ENCODE results near the gene ADAMTSL4. TPM values are rescaled to one million over a fixed set of nuclear protein-coding genes. Genes with fewer than 3 reads are reported as not detected.
A peak's percentile ranks its signal among the peaks of the same experiment; 100 is the strongest.

Gene ADAMTSL4
- total RNA-seq, 3 donors from 2014 or later (not counting 1 experiment from before 2014, with no cell fraction given) = 1.7 to 2.9 (median 2.9) TPM

DNA sequence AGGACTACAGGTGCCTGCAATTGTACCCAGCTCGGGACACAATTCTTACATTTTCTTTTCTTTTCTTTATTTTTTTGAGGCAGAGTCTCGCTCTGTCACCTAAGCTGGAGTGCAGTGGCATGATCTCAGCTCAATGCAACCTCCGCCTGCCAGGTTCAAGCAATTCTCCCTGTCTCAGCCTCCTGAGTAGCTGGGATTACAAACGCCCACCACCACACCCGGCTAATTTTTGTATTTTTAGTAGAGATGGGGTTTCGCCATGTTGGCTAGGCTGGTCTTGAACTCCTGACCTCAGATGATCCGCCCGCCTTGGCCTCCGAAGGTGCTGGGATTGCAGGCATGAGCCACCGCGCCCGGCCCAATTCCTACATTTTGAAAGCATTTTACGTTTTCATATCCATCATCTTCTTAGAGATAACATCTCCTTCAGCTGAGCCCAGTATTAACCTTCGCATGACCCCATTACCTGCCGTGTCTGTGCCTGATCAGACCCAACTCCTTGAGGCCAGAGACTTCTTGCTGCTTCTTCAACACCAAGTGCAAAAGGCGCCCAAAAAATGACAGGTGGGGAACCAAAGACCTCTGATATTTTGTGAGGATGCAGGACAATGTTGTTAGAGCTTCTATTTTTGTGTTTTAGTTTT lies 2.8 kb upstream of the ADAMTSL4 start:
- Mint-ChIP-seq H3K9me3 (no peaks in the 10 kb centered on the region), H3K27ac (no peak overlapping the region), H3K4me3 (peak overlapping the region; percentile 9), H3K36me3 (no peaks in the 10 kb centered on the region), H3K4me1 (peaks cover 4 to 14% of the 10 kb centered on the region in 2 donors), H3K27me3 (ENCODE audit: low read depth in 2 of 2) (peaks cover 0 to 15% of the 10 kb centered on the region in 2 donors)
- WGBS (ENCODE audit: insufficient coverage) = 91% methylated on average over 14 of the region's 16 CpGs
- TF ChIP-seq, protein P1, sequence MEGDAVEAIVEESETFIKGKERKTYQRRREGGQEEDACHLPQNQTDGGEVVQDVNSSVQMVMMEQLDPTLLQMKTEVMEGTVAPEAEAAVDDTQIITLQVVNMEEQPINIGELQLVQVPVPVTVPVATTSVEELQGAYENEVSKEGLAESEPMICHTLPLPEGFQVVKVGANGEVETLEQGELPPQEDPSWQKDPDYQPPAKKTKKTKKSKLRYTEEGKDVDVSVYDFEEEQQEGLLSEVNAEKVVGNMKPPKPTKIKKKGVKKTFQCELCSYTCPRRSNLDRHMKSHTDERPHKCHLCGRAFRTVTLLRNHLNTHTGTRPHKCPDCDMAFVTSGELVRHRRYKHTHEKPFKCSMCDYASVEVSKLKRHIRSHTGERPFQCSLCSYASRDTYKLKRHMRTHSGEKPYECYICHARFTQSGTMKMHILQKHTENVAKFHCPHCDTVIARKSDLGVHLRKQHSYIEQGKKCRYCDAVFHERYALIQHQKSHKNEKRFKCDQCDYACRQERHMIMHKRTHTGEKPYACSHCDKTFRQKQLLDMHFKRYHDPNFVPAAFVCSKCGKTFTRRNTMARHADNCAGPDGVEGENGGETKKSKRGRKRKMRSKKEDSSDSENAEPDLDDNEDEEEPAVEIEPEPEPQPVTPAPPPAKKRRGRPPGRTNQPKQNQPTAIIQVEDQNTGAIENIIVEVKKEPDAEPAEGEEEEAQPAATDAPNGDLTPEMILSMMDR (IDR thresholded peaks at IDR 0.05) = no peak
- ATAC-seq = no peak
- DNase-seq = no peak
- H3K4me1 ChIP-seq (ENCODE audit: control insufficient read depth, insufficient read depth, low read length) = peaks cover 24% of the 10 kb centered on the region
- no peak overlapping the region for H3K4me3 ChIP-seq (ENCODE audit: low read length)
- no peaks in the 10 kb centered on the region for H3K36me3 ChIP-seq (ENCODE audit: control insufficient read depth, insufficient read depth, low read length)
- intact Hi-C loops (cut with micrococcal nuclease) = no loop called here
- H3K27ac ChIP-seq (ENCODE audit: low read length) = no peak overlapping the region
- H3K27me3 ChIP-seq (ENCODE audit: control insufficient read depth, insufficient read depth, low read length) = peaks cover 4% of the 10 kb centered on the region
- H3K9me3 ChIP-seq (ENCODE audit: control insufficient read depth, insufficient read depth, low read length) = no peaks in the 10 kb centered on the region

DNA sequence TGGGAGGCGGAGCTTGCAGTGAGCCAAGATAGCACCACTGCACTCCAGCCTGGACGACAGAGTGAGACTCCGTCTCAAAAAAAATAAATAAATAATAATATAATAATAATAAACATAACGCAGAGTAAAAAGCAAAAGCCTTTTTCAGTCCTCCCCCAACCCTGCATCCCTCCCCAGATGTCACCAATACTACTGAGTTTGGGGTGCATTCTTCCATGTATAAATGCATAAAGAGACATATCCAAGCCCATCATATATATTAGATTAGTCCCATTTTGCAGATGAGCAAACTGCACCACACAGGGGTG lies 930 bp upstream of the ADAMTSL4 start:
- H3K27ac Mint-ChIP-seq = no peak overlapping the region
- no peaks in the 10 kb centered on the region for H3K36me3 Mint-ChIP-seq
- H3K9me3 ChIP-seq (ENCODE audit: control insufficient read depth, insufficient read depth, low read length) = no peaks in the 10 kb centered on the region
- H3K36me3 ChIP-seq (ENCODE audit: control insufficient read depth, insufficient read depth, low read length) = no peaks in the 10 kb centered on the region
- H3K27ac ChIP-seq (ENCODE audit: low read length) = no peak overlapping the region
- peak overlapping the region; percentile 80 for H3K4me3 Mint-ChIP-seq
- no peaks in the 10 kb centered on the region for H3K9me3 Mint-ChIP-seq
- 100% methylated on average over 1 of the region's 4 CpGs for WGBS (ENCODE audit: insufficient coverage)
- H3K27me3 ChIP-seq (ENCODE audit: control insufficient read depth, insufficient read depth, low read length) = peaks cover 4% of the 10 kb centered on the region
- DNase-seq = no peak
- peaks cover 0 to 15% of the 10 kb centered on the region in 2 donors for H3K27me3 Mint-ChIP-seq (ENCODE audit: low read depth in 2 of 2)
- peaks cover 43% of the 10 kb centered on the region for H3K4me1 ChIP-seq (ENCODE audit: control insufficient read depth, insufficient read depth, low read length)
- intact Hi-C loops (cut with micrococcal nuclease) = no loop called here
- H3K4me1 Mint-ChIP-seq = peaks cover 4 to 27% of the 10 kb centered on the region in 2 donors
- ATAC-seq = no peak
- no peak overlapping the region for H3K4me3 ChIP-seq (ENCODE audit: low read length)
- TF ChIP-seq, protein P1 (IDR thresholded peaks at IDR 0.05) = no peak

DNA sequence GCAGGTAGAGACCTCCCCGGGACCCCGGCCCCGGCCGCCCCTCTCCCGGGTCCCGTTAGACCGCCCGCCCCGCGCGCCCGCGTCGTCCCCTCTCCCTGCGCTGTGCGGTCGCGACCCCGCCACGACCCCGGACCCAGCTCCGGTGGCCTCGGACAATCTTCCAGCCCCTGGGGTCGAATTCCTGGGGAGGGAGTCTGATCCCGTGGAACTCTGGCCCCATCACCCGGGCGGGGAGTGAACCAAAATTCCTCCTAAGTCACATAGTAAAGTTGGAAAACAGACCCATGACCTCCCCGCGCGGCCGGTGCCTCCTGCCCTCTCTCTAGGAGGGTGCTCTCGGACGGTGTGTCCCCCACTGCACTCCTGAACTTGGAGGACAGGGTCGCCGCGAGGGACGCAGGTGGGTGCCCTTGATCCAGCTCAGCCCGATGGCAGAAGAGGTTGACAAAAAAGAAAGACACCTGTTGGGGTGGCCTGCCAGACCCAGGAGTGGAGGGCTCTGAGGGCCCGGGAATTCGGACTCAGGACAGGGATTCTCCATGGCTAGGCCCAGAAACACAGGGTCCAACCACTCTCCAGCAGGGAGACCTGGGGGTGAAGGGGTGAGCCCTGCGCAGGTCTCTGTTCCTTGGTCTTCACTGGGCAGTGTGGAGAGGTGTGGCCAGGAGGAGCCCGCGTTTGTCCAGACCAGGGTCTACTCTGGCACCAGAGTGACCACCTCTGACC lies 451 bp downstream of the ADAMTSL4 start:
- H3K27ac ChIP-seq (ENCODE audit: low read length) = no peak overlapping the region

More for the DNA sequence above, 451 bp downstream of the ADAMTSL4 start:
- TF ChIP-seq, protein P1 (IDR thresholded peaks at IDR 0.05) = no peak
- no peaks in the 10 kb centered on the region for H3K9me3 ChIP-seq (ENCODE audit: control insufficient read depth, insufficient read depth, low read length)
- ATAC-seq = no peak
- H3K4me3 ChIP-seq (ENCODE audit: low read length) = no peak overlapping the region
- 35% methylated on average over 43 of the region's 43 CpGs for WGBS (ENCODE audit: insufficient coverage)
- no peaks in the 10 kb centered on the region for H3K36me3 ChIP-seq (ENCODE audit: control insufficient read depth, insufficient read depth, low read length)
- peaks cover 4% of the 10 kb centered on the region for H3K27me3 ChIP-seq (ENCODE audit: control insufficient read depth, insufficient read depth, low read length)
- H3K4me1 Mint-ChIP-seq = peaks cover 4 to 27% of the 10 kb centered on the region in 2 donors
- DNase-seq = no peak
- H3K4me3 Mint-ChIP-seq = peak overlapping the region; percentile 84
- no peaks in the 10 kb centered on the region for H3K36me3 Mint-ChIP-seq
- no peaks in the 10 kb centered on the region for H3K9me3 Mint-ChIP-seq
- H3K27ac Mint-ChIP-seq = peak overlapping the region in 1 of 2 donors; percentile 58
- H3K4me1 ChIP-seq (ENCODE audit: control insufficient read depth, insufficient read depth, low read length) = peaks cover 43% of the 10 kb centered on the region
- peaks cover 0 to 15% of the 10 kb centered on the region in 2 donors for H3K27me3 Mint-ChIP-seq (ENCODE audit: low read depth in 2 of 2)
- intact Hi-C loops (cut with micrococcal nuclease) = no loop called here
